Measurements from ENCODE around the gene INF2. TPM values are rescaled to one million over a fixed set of nuclear protein-coding genes. Genes with fewer than 3 reads are reported as not detected.

The INF2 gene
- total and polyA plus RNA-seq, 2 donors (not counting 3 experiments of a cell fraction or from before 2014, with no cell fraction given) = 55.3 to 124 TPM

GRCh38 chr14:104675447-104675846 lies 14.0 kb upstream of the INF2 start:
- Histone ChIP-seq H4K20me1 (replicated peaks; ENCODE audit: control insufficient read depth, extremely low read depth, insufficient read depth, low read length) (no peaks in the 10 kb centered on the region), H3K4me2 (ENCODE audit: insufficient read depth, low read length) (no peak overlapping the region), H3K27ac (ENCODE audit: insufficient read depth, low read depth, low read length) (no peak overlapping the region), H3K9me3 (replicated peaks; ENCODE audit: control insufficient read depth, insufficient read depth, low read length) (no peaks in the 10 kb centered on the region), H3K79me2 (ENCODE audit: control insufficient read depth, insufficient read depth, low read length) (no peaks in the 10 kb centered on the region), H3K9me1 (replicated peaks; ENCODE audit: control insufficient read depth, extremely low read depth, insufficient read depth, low read length) (no peaks in the 10 kb centered on the region), H2AFZ (ENCODE audit: low read depth, low read length) (no peak overlapping the region), H3K9ac (replicated peaks; ENCODE audit: extremely low read depth, insufficient read depth, low read length) (no peak overlapping the region), H3K4me1 (ENCODE audit: control insufficient read depth, extremely low read depth, insufficient read depth, low read length) (peaks cover 21% of the 10 kb centered on the region), H3K27me3 (ENCODE audit: control insufficient read depth in 2 of 2, insufficient read depth in 2 of 2, low read length in 2 of 2) (peaks cover 0 to 1% of the 10 kb centered on the region in 2 experiments), H3K4me3 (replicated peaks in 1 of 3; ENCODE audit: insufficient read depth in 1 of 3, low read depth in 1 of 3, low read length in 3 of 3) (no peak overlapping the region), H3K36me3 (ENCODE audit: control insufficient read depth in 2 of 2, extremely low read depth in 1 of 2, insufficient read depth in 2 of 2, low read length in 2 of 2) (no peaks in the 10 kb centered on the region)
- intact Hi-C loops (cut with micrococcal nuclease) = loop anchor here (5.0 kb wide), 1 partner anchor 817 kb away; the partner anchor contains the start of gene TEDC1
- BruUV-seq (replicated peaks) = no TSS peak
- POLR2A ChIA-PET = no interaction called here
- CTCF ChIA-PET = interaction anchor here (2.2 kb wide), 1 partner anchor 10 kb away, joined by 10 read pairs; no protein-coding TSS in a partner anchor
- TF ChIP-seq FOS (IDR thresholded peaks at IDR 0.05; ENCODE audit: borderline replicate concordance, insufficient read depth, low read length) (no peak), GATA2 (IDR thresholded peaks at IDR 0.05; ENCODE audit: insufficient read depth, insufficient read length, low read depth, low read length) (no peak), CTCF (IDR thresholded peaks at IDR 0.05; ENCODE audit: extremely low read depth in 1 of 2, insufficient read depth in 1 of 2, low read depth in 1 of 2, low read length in 2 of 2) (no peak), POLR2AphosphoS5 (IDR thresholded peaks at IDR 0.05; ENCODE audit: insufficient read depth, low read depth, low read length) (no peak), MAX (IDR thresholded peaks at IDR 0.05; ENCODE audit: insufficient read depth, insufficient read length) (no peak), MYC (IDR thresholded peaks at IDR 0.05; ENCODE audit: low read depth, low read length) (no peak), JUN (IDR thresholded peaks at IDR 0.05; ENCODE audit: borderline replicate concordance, insufficient read depth, insufficient read length, low read depth) (no peak), EZH2 (IDR thresholded peaks at IDR 0.05; ENCODE audit: borderline replicate concordance, low read depth, low read length, severe bottlenecking) (no peak), POLR2A (IDR thresholded peaks at IDR 0.05; ENCODE audit: low read depth, low read length) (no peak)
- DNase-seq (ENCODE audit: low read depth, low spot score) (no peak), FAIRE-seq (no peak)
- dilution Hi-C loops (cut with MboI; ENCODE audit: extremely low pct_ligation_motif_present, low sequenced_read_pairs) = no loop called here

Measured in endothelial cell of umbilical vein (primary cell).